ENCODE measurements around the gene DPY30. TPM values are rescaled to one million over a fixed set of nuclear protein-coding genes. Genes with fewer than 3 reads are reported as not detected.
"Not testable (repeated sequence)": the region's sequence is repeated elsewhere in the genome, so short reads cannot be mapped to it uniquely, and the experiment has no call there.

The DPY30 gene
- total and polyA plus RNA-seq, 12 donors = 35.1 to 57.8 (median 43.6) TPM

DNA sequence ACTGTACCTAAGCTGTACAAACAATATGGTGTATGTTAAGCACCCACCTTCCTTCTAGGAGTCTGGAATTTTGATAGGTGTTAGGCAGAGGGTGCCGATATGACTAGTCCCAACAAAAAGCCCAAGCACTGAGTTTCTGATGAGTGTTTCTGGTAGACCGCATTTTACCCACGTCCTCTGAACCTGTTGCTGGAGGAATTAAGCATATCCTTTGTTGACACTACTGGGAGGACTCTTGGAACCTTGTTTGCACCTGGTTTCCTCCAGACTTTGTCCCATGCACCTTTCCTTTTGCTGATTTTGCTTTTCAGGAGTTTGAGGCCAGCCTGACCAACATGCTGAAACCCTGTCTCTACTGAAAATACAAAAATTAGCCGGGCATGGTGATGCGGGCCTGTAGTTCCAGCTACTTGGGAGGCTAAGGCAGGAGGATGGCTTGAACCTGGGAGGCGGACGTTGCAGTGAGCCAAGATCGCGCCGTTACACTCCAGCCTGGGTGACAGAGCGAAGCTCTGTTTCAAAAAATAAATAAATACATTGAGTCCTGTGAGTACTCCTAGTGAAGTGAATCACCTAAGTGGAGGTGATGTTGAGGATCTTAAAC, 12.3 kb upstream of the DPY30 start:
- ATAC-seq = no peak
- WGBS, 2 donors = 95% methylated on average over 11 of the region's 11 CpGs

DNA sequence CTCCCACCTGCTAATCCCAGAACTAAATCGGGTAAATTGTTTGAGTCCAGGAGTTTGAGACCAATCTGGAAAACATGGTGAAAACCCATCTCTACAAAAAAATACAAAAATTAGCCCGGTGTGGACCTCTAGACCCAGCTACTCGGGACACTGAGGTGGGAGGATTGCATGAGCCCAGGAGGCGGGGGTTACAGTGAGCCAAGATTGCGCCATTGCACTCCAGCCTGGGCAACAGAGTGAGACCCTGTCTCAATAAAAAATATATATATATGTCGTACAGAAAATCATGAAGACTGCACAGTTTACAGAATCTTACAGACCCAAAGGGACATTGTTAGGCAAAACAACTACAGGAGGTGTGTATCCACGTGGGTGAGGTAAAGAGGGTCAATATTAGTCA, 4.0 kb upstream of the DPY30 start:
- Histone ChIP-seq H3K4me1 (peaks cover 0 to 12% (median 9%) of the 10 kb centered on the region in 9 donors), H3K4me3 (no peak overlapping the region), H3K9me3 (no peaks in the 10 kb centered on the region), H3K36me3 (no peaks in the 10 kb centered on the region), H3K27ac (no peak overlapping the region), H3K27me3 (no peaks in the 10 kb centered on the region)
- 78 to 86% methylated on average over 7 of the region's 7 CpGs for WGBS, 2 donors
- intact Hi-C loops (cut with DNase I) = no loop called here
- no peak for ATAC-seq
- DNase-seq = no peak
- TF ChIP-seq CTCF (IDR thresholded peaks at IDR 0.05) = no peak

More for the DNA sequence above, 12.3 kb upstream of the DPY30 start:
- no peak for DNase-seq
- H3K36me3 ChIP-seq = no peaks in the 10 kb centered on the region
- H3K4me3 ChIP-seq = no peak overlapping the region
- TF ChIP-seq CTCF (IDR thresholded peaks at IDR 0.05) = no peak
- no peak overlapping the region for H3K27ac ChIP-seq
- H3K9me3 ChIP-seq = no peaks in the 10 kb centered on the region
- no peaks in the 10 kb centered on the region for H3K4me1 ChIP-seq
- H3K27me3 ChIP-seq = no peaks in the 10 kb centered on the region
- intact Hi-C loops (cut with DNase I) = no loop called here

DNA sequence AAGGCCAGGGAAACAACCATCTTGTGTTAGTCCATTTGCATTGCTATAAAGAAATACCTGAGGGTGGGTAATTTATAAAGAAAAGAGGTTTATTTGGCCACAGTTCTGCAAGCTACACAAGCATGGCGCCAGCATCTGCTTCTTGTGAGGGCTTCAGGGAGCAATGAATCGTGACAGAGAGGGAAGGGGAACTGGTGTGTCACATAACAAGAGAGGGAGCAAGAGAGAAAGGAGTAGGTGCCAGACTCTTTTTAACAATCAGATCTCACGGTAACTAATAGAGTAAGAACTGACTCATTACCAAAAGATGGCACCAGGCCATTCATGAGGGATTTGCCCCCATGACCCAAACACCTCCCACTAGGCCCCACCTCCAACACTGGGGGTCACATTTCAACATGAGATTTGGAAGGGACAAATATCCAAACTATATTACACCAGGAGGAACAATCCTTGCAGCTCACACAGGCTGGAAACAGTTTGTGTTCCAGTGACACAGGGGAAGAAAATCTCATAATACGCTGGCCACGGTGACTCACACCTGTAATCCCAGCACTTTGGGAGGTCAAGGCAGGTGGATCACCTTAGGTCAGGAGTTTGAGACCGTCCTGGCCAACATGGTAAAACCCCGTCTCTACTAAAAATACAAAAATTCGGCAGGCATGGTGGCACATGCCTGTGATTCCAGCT, 5.3 kb downstream of the DPY30 start:
- H3K27ac ChIP-seq; DNase-seq; H3K4me3 ChIP-seq; H3K9me3 ChIP-seq; ATAC-seq; H3K27me3 ChIP-seq; intact Hi-C loops (cut with DNase I): not testable (repeated sequence)
- Histone ChIP-seq H3K4me1 (peaks cover 0 to 14% (median 7%) of the 10 kb centered on the region in 9 donors), H3K36me3 (peaks cover 0 to 80% (median 6%) of the 10 kb centered on the region in 9 donors)
- WGBS, 2 donors = 91 to 95% methylated on average over 8 of the region's 8 CpGs

DNA sequence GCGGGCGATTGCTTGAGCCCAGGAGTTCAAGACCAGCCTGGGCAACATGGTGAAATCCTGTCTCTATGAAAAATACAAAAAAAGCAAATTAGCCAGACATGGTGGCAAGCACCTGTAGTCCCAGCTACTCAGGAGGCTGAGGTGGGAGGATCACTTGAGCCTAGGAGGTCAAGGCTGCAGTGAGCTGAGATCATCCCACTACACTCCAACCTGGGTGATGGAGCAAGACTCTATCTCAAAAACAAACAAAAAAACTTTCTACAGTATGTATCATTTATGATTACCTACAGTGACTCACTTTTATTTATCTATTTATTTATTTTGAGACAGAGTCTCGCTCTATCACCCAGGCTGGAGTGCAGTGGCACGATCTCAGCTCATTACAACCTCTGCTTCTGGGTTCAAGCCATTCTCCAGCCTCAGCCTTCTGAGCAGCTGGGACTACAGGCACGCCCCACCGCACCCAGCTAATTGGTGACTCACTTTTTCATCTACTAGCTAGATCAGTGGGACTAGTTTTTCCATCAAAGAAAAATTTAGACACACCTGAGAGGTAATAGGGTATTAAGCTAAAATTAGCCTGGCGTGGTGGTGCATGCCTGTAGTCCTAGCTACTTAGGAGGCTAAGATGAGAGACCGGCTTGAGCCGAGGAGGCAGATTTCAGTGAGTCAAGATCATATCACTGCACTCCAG, 20.7 kb downstream of the DPY30 start:
- not testable (repeated sequence) for H3K9me3 ChIP-seq, ATAC-seq, H3K27ac ChIP-seq, H3K27me3 ChIP-seq, H3K4me1 ChIP-seq, H3K4me3 ChIP-seq, DNase-seq
- peaks cover 0 to 95% (median 17%) of the 10 kb centered on the region in 9 donors for H3K36me3 ChIP-seq
- 98% methylated on average over 9 of the region's 9 CpGs for WGBS, 2 donors
- intact Hi-C loops (cut with DNase I) = loop anchor here in 1 of 10 donors (10.0 kb wide), 1 partner anchor 46 kb away; the partner anchor contains the start of gene SPAST

DNA sequence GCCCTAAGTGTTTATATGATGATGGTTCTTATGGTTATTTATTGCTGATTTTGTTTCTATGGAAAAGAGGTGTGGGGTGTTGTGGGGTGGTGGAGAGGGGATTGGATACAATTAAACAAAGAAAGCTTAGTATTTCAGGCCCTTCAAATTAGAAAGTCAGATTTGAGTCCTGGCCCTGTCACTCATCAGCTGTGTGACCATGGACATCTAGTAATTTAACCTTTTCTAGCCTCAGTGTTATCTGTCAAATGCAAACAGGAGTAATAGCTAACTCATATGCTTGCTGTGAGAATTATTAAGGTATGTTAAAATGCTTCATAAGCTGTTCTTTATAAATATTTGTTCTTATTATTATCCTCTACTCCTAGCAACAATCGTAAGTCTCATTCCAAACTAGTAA, 26.7 kb downstream of the DPY30 start:
- ATAC-seq = no peak
- intact Hi-C loops (cut with DNase I) = loop anchor here in 3 of 10 donors (5.0 to 10.0 kb wide), 2 partner anchors 49 to 52 kb away; partner anchors contain the start of gene SPAST (in 3 of the 3)
- Histone ChIP-seq H3K27ac (peak overlapping the region in 1 of 10 donors; percentile 97), H3K36me3 (peaks cover 0 to 43% (median 0%) of the 10 kb centered on the region in 9 donors), H3K4me3 (no peak overlapping the region), H3K27me3 (no peaks in the 10 kb centered on the region), H3K9me3 (no peaks in the 10 kb centered on the region), H3K4me1 (peaks cover 0 to 29% (median 21%) of the 10 kb centered on the region in 9 donors)
- no peak for DNase-seq
- WGBS, 2 donors = 92 to 93% methylated on average over 1 of the region's 1 CpG
- TF ChIP-seq CTCF (IDR thresholded peaks at IDR 0.05) = no peak

Measured in heart right ventricle (tissue), 16 donors.